SK-N-SH treated with all-trans-retinoic acid at 6 μM for 48 hours (cell line): Measurements from ENCODE around the gene CCDC63.

Experiments
- ARNTL ChIP-seq: fragments of 450-650 bp; formaldehyde crosslinking; IDR thresholded peaks from 2 replicates; pipeline ENCODE4 v1.5.0; 2020; ENCODE audit warnings: low read depth, mild to moderate bottlenecking, moderate library complexity, borderline replicate concordance
- CREB5 ChIP-seq: fragments of 250-450 bp; sonication (Bioruptor Pico); IDR thresholded peaks from 2 replicates; pipeline ENCODE4 v1.5.1; 2020; ENCODE audit warnings: low read depth, mild to moderate bottlenecking, moderate library complexity
- ESRRG ChIP-seq: fragments of 250-450 bp; sonication (Bioruptor Pico); IDR thresholded peaks from 2 replicates; pipeline ENCODE4 v1.6.1; 2021; ENCODE audit warnings: mild to moderate bottlenecking
- ISL1 ChIP-seq: fragments of 250-450 bp; sonication (Bioruptor Pico); IDR thresholded peaks from 2 replicates; pipeline ENCODE4 v2.1.2; 2022; ENCODE audit warnings: mild to moderate bottlenecking, moderate library complexity
- OSR1 ChIP-seq: fragments of 250-450 bp; sonication (Bioruptor Pico); IDR thresholded peaks from 2 replicates; pipeline ENCODE4 v1.8.0; 2022; ENCODE audit warnings: moderate library complexity, mild to moderate bottlenecking, inconsistent platforms
- PATZ1 ChIP-seq: fragments of 250-450 bp; sonication (Bioruptor Pico); IDR thresholded peaks from 2 replicates; pipeline ENCODE4 v1.8.0; 2020; ENCODE audit warnings: mild to moderate bottlenecking, moderate library complexity, borderline replicate concordance
- POU6F1 ChIP-seq: fragments of 250-450 bp; sonication (Bioruptor Pico); IDR thresholded peaks from 2 replicates; pipeline ENCODE4 v1.8.0; 2021; ENCODE audit warnings: low read depth, mild to moderate bottlenecking, moderate library complexity, borderline replicate concordance
- RARB ChIP-seq: fragments of 250-450 bp; sonication (Bioruptor Pico); IDR thresholded peaks from 2 replicates; pipeline ENCODE4 v1.8.0; 2021; ENCODE audit warnings: mild to moderate bottlenecking, moderate library complexity
- TCF4 ChIP-seq: fragments of 250-450 bp; sonication (Bioruptor Pico); IDR thresholded peaks from 2 replicates; pipeline ENCODE4 v1.8.0; 2021; ENCODE audit warnings: mild to moderate bottlenecking, moderate library complexity, borderline replicate concordance
- TOX ChIP-seq: fragments of 250-450 bp; sonication (Bioruptor Pico); IDR thresholded peaks from 2 replicates; pipeline ENCODE4 v1.8.0; 2021; ENCODE audit warnings: mild to moderate bottlenecking, moderate library complexity, borderline replicate concordance
- ZC3H10 ChIP-seq: fragments of 250-450 bp; sonication (Bioruptor Pico); IDR thresholded peaks from 2 replicates; pipeline ENCODE4 v1.5.1; 2021; ENCODE audit warnings: mild to moderate bottlenecking, moderate library complexity
- ZFP3 ChIP-seq: fragments of 250-450 bp; sonication (Bioruptor Pico); IDR thresholded peaks from 2 replicates; pipeline ENCODE4 v1.5.0; 2020; ENCODE audit warnings: mild to moderate bottlenecking, moderate library complexity
- ZNF565 ChIP-seq: fragments of 450-650 bp; formaldehyde crosslinking; conservative IDR thresholded peaks from 2 replicates; pipeline ENCODE4 v1.5.0; 2020; ENCODE audit warnings: low read depth, mild to moderate bottlenecking, moderate library complexity

GRCh38 chr12:110923692-110924334 lies 77.0 kb downstream of the CCDC63 start:
- TF ChIP-seq PATZ1 (CRISPR knock-in tag) (no peak), ISL1 (no peak), ZNF565 (no peak), RARB (CRISPR knock-in tag) (no peak), TOX (no peak), ZC3H10 (CRISPR knock-in tag) (no peak), TCF4 (no peak), OSR1 (CRISPR knock-in tag) (no peak), ZFP3 (no peak), CREB5 (CRISPR knock-in tag) (no peak), ARNTL (CRISPR knock-in tag) (no peak), POU6F1 (CRISPR knock-in tag) (no peak), ESRRG (no peak)
